Endothelial cell of umbilical vein (primary cell): Measurements from ENCODE around the gene FAM227B.

Experiments used
- EZH2 ChIP-seq: IDR thresholded peaks from 2 replicates; pipeline ENCODE4 v1.6.1; 2012; ENCODE audit warnings: borderline replicate concordance, low read depth, mild to moderate bottlenecking, moderate library complexity, low read length, inconsistent platforms; ENCODE audit not compliant: severe bottlenecking
- POLR2A ChIP-seq: IDR thresholded peaks from 2 replicates; pipeline ENCODE4 v1.6.1; 2012; ENCODE audit warnings: low read depth, mild to moderate bottlenecking, control low read depth, low read length
- POLR2AphosphoS5 ChIP-seq: IDR thresholded peaks from 2 replicates; pipeline ENCODE4 v1.6.1; 2012; ENCODE audit warnings: low read depth, mild to moderate bottlenecking, control low read depth, low read length, moderate library complexity; ENCODE audit not compliant: insufficient read depth
- TF ChIP-seq, protein P1 (sequence below), 2 donors: IDR thresholded peaks; 1 replicate in 1 of 2; 2 replicates in 1 of 2; pipeline ENCODE4 v1.5.1; 2011; ENCODE audit warnings: low read length in 2 of 2, mild to moderate bottlenecking in 2 of 2, moderate library complexity in 2 of 2, control low read depth in 1 of 2, inconsistent platforms in 1 of 2, low read depth in 1 of 2; ENCODE audit not compliant: insufficient read depth in 1 of 2; ENCODE audit errors: extremely low read depth in 1 of 2
- TF ChIP-seq, protein P2 (sequence below): IDR thresholded peaks from 2 replicates; pipeline ENCODE4 v1.6.1; 2011; ENCODE audit not compliant: insufficient read depth, insufficient read length

DNA sequence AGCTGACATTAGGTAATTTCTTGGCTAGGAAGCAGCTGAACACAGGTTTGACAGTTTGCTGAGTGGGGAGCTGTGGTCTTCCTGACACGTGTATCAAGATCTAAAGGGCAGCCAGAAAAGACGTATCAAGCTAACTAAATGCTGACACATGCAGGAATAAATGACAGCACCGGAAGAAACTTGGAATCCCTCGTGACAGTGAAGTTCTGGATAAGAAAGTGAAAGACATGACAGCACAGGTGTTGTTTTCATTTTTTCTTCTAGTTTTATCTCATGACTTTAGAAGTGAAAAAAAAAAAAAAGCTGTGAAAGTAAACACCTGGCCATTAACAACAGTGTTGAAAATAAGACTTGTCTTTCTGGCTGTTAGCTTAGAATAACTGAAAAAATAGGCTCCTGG is 148.9 kb downstream of the FAM227B start:
- TF ChIP-seq, protein P1, sequence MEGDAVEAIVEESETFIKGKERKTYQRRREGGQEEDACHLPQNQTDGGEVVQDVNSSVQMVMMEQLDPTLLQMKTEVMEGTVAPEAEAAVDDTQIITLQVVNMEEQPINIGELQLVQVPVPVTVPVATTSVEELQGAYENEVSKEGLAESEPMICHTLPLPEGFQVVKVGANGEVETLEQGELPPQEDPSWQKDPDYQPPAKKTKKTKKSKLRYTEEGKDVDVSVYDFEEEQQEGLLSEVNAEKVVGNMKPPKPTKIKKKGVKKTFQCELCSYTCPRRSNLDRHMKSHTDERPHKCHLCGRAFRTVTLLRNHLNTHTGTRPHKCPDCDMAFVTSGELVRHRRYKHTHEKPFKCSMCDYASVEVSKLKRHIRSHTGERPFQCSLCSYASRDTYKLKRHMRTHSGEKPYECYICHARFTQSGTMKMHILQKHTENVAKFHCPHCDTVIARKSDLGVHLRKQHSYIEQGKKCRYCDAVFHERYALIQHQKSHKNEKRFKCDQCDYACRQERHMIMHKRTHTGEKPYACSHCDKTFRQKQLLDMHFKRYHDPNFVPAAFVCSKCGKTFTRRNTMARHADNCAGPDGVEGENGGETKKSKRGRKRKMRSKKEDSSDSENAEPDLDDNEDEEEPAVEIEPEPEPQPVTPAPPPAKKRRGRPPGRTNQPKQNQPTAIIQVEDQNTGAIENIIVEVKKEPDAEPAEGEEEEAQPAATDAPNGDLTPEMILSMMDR (IDR thresholded peaks at IDR 0.05; ENCODE audit: extremely low read depth in 1 of 2, insufficient read depth in 1 of 2, low read depth in 1 of 2, low read length in 2 of 2) = no peak
- no peak for TF ChIP-seq POLR2AphosphoS5
- TF ChIP-seq EZH2 = no peak
- TF ChIP-seq POLR2A = no peak
- TF ChIP-seq, protein P2, sequence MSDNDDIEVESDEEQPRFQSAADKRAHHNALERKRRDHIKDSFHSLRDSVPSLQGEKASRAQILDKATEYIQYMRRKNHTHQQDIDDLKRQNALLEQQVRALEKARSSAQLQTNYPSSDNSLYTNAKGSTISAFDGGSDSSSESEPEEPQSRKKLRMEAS = no peak
